Central memory CD4-positive, alpha-beta T cell (primary cell): ENCODE measurements around the gene RPS15A.
"Not testable (repeated sequence)": the region's sequence is repeated elsewhere in the genome, so short reads cannot be mapped to it uniquely, and the experiment has no call there.

Source experiments
- DNase-seq: peaks from one replicate; pipeline ENCODE4 v3.0.0; 2022

Gene RPS15A

DNA sequence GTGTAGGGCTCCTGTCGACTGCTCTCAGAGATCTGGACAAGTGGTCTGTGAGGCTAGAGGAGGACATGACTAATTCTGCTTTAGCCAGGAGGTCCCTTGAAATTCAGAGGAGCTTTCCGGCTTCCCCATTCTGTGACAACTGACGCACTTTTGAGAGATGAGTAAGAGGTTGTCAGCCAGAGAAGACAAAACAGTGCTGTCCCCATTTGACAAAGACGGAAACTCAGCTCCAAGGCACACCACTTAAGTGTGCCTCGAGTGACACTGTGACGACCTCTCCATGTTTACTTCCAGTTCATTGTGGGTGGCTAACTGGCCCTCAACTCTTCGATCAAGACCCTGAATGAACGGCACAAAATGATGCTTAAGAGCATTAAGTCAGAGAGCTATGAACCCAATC lies 47.3 kb downstream of the RPS15A start:
- not testable (repeated sequence) for DNase-seq

DNA sequence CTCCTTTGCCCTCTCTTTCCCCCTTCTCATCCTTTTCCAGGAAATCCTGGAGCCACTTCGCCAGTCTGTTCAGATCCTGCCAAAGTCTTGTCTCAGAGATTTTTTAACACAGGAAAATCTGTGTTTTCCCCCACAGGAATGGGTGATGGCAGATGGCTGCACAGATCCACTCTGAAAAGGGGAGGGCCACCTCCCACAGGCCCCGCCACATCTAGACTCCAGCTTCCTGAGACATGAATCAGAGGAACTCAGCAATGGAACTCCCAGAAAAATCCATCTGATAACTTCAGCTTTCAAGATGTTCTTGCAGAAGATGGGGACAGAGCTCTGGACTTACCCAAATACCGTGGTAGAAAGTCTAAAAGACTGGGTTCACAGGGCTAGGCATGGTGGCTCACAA lies 50.1 kb downstream of the RPS15A start:
- DNase-seq = not testable (repeated sequence)

DNA sequence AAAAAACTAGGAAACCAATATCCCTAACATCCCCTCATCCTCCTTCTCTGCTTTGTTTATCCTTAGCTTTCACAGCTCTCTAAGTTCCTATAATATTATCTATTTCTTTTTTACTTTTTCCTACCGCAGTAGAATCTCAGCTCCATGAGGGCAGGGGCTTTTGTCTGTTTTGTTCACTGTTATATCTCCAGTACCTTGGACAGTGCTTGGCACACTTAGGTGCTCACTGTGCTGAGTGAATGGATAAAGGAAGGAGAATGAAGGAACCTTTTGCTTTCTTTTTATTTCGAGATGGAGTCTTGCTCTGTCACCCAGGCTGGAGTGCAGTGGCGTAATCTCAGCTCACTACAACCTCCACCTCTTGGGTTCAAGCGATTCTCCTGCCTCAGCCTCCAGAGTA lies 51.4 kb downstream of the RPS15A start:
- DNase-seq = not testable (repeated sequence)

DNA sequence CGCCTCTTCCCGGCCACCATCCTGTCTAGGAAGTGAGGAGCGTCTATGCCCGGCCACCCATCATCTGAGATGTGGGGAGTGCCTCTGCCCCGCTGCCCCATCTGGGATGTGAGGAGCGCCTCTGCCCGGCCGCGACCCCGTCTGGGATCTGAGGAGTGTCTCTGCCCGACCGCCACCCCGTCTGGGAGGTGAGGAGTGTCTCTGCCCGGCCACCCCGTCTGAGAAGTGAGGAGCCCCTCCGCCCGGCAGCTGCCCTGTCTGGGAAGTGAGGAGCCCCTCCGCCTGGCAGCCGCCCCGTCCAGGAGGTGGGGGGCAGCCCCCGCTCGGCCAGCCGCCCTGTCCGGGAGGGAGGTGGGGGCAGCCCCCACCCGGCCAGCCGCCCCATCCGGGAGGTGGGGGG lies 55.9 kb downstream of the RPS15A start:
- DNase-seq = not testable (repeated sequence)
